AG08395 (cell line): ENCODE data around the gene TNRC18.

Experiments
- DNase-seq: peaks from one replicate; pipeline ENCODE4 v3.0.0; 2012; ENCODE audit warnings: mixed read lengths, low spot score

TNRC18 gene

DNA sequence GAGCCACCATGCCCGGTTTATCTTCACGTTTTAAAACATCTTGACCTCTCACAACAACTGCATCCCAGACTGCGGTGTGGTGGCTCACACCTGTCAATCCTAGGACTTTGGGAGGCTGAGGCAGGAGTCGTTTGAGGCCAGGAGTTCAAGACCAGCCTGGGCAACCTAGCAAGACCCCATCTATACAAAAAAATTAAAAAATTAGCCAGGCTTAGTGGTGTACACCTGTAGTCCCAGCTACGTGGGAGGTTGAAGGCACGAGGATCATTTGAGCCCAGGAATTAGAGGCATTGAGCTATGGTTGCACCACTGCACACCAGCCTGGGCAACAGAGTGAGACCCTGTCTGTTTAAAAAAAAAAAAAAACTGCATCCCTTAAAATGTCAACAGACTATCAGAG lies 20.2 kb downstream of the TNRC18 start:
- DNase-seq, result no peak

DNA sequence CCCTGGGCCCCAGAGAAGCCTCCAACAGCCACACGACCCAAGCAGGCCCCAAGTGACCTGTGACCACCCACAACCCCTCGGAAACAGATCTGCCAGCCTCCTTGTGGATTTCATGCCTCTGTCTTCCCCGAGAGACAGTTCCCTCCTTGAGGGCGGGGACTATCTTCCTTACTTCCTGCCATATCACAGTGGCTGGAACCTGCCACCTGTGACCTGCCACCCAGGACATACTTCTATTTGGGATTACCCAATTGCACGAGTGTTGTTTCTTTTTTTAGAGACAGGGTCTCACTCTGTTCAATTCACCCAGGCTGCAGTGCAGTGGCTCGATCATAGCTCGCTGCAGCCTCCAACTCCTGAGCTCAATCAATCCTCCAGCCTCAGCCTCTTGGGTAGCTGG lies 25.9 kb downstream of the TNRC18 start:
- DNase-seq, result no peak

DNA sequence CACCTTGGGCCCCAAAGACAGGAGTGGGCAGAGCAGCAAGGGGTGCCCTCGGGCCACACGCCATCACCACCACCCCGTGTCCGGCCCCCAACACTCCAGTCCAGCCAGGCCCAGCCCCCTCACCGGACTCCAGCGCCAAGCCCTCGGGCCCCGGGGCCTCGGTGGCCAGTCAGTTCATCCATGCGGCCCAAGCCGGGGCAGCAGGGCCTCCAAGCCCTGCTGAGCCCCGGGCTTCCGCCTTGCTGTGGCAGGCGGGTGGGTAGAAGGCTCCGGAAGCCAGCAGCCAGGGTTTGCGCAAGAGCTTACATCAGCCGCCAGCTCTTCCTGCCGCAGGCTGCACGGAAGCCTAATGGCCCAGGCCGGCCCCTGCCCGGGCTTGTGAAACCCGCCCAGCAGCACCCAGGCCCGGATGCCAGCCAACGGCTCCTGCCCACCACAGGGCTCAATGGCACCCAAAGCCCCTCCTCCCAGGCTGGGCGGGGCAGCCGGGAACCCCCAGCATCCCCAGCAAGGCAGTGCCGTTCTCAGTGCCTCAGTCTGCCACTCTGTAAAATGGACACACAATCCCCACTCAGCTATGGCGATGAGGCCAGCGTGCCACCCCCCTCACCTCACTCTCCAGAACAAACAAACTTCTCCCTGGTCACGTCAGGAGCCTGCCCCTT lies 26.5 kb downstream of the TNRC18 start:
- peak; percentile 98 for DNase-seq

DNA sequence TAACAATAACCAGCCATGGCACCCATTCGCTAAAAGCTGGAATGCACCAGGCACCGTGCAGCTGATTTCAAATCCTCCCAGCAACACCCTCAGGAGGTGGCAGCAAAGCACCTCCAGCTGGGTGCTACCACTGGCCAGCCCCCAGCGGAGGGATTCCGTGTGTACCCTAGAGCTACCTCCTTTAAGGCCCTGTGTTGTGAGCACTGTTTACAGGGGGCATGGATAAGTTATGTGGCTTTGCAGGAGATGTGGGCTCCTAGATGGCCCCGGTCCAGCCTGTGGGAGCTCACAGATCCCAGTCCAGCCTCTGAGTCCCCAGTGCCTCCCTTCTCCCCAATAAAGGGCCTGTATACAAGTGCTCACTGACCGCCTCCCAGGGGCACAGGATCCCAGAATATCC lies 27.1 kb downstream of the TNRC18 start:
- peak; percentile 41 for DNase-seq

DNA sequence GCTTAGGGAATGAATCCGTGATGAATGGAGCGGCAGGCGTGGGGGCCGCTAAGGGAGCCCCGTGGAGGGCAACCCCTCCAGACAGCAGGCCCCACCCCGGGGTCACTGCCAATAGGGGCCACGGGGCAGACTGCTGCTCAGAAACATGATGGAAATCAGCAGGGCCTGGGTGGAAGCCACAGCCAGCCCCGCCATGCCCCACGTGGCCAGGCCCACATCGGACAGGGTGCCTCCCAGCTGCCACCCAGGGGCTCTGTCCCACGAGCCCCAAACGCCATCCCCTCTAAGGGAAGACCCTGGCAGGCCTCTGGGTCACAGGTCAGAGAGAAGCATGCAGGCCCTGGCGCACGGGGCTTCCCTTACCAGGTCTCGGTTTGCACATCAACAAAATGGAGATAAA lies 28.4 kb downstream of the TNRC18 start:
- DNase-seq, result no peak

DNA sequence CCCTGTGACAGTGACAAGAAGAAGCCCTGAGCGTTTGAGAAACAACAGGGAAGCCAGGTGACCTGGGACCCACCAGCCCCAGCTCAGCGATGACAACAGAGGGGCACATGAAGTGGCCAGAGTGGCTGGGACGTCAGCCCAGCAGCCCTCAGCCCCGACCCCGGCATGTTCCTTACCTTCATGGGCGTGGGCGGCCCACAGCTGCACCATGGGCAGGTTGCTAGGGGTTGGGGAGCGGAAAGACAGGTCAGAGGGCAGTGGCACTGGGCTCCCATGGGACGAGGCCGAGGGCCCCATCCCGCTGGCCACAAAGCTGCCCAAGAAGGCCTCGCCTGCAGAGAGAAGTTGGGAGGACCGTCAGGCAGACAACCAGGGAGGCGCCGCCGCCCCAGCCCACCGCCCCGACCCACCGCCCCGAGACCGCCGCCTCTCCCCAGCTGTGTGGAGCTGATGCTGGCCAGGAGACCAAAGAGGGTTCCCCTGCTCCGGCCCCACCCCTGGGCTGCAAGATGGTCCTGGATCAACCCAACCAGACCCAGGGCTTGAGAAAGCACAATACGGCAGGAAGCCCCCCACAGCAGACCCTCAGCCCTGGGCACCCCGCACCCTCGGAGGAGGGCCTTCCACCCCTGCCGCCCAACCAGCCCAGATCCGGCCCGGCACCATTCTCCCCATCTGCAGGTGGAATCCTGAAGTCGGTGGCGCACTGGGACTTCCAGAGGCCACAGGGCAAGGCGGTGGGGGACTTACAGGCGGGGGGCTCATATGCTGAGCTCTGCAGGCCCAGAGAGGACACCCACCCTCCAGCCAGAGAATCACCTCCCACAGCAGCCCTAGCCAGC lies 29.1 kb downstream of the TNRC18 start:
- DNase-seq, result no peak

DNA sequence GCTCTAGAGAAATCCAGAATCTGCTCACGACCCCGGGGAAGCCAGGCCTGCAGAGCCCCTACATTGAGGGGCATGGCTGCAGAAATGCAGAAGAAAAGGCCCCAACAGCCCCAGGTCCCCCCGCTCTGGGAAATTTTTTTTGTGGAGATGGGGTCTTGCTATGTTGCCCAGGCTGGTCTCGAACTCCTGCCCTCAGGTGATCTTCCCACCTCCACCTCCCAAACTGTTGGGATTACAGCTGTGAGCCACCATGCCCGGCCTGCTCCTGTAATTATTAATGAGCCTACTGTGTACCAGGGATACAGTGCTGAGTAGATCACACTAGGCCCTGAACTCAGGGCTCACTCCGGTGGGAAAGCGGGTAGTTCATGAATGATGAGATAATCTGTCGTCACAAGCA lies 29.9 kb downstream of the TNRC18 start:
- no peak for DNase-seq

DNA sequence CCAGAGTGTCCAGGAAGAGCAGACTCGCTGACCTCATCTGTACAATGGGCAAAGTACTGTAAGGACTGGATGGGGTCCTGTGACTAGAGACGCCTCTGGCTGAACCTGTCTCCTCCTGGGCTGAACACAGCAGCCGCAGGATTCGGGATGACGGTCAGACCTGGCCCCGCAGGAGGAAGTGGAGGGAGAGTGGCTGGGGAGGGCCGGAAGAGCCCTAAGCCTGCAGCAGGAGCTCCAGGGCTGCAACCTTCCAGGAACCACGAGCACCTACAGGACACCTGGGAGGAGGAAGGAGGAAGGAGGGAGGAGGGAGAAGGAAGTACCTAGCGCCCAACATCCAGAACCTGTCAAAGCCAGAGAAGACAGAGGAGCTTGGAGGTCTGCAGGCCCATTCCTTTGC lies 30.3 kb downstream of the TNRC18 start:
- DNase-seq, result no peak

DNA sequence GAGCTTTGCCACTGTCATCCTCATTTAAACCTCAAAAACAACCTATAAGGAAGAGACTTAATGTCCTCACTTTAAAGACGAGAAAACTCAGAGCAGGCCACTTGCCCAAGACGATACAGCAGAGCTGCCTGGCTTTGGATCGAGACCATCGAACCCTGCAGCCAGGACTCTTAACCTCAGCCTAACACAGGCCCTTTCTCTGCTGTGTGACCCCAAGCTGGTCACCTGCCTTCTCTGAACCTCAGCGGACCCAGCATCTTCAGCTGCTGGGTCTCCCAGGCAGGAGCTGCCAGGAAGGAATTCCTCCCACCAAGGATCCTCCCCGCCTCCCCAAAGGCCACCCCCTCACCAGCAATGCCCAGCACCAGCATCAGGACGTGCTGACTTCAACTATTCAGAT lies 32.7 kb downstream of the TNRC18 start:
- DNase-seq, result no peak

DNA sequence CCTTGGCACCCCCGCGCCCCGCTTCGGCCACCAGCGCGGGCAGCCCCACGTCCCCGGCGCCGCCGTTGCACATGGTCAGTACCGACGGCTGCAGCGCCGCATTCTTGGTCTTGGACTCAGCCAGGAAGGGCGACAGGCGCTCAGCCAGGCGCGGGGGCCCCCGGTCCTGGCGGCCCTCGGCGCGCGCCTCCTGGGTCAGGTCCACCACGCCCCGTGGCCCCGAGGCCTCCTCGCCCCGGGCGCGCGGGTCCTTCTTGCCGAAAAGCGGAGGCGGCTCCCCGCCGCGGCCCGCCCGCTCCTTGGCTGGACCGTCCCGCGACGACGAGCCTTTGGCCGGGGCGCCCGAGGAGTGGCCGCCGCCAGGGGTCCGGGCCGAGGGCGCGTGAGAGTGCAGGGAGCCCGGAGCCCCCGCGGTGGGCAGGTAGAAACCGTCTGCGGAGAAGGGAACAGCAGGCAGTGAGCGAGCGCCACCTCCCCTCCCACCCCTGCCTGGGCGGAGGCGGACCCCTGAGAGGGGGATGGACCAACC lies 34.7 kb downstream of the TNRC18 start:
- no peak for DNase-seq

DNA sequence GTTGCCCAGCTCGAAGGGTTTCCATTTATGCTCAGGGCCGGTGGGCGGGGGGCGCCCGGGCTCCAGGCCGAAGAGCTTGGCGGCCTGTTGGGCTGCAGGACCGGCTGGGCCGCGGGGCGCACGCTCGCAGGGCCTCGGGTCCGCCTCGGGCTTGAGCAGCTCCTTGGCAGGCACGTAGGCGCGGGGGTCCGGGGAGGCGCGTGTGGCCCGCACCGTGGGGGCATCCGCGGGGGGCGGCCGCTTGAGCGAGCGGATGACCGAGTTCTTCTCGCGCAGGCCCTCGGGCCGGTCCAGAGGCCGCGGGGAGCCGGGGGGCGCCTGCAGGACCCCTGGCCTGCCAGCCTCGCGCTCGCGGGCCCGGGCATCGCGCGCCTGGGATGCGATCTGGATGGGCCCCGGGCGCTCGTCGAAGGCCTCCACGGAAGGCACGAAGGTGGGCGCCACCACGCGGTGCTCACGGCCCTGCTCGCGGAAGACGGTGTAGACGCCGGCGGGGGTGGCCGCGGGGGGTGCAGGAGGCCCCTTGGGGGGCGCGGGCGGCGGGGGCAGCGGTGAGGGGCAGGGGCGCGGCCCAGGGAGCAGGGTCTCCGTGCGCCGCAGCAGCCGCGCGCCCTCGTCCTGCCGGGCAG lies 35.2 kb downstream of the TNRC18 start:
- no peak for DNase-seq

DNA sequence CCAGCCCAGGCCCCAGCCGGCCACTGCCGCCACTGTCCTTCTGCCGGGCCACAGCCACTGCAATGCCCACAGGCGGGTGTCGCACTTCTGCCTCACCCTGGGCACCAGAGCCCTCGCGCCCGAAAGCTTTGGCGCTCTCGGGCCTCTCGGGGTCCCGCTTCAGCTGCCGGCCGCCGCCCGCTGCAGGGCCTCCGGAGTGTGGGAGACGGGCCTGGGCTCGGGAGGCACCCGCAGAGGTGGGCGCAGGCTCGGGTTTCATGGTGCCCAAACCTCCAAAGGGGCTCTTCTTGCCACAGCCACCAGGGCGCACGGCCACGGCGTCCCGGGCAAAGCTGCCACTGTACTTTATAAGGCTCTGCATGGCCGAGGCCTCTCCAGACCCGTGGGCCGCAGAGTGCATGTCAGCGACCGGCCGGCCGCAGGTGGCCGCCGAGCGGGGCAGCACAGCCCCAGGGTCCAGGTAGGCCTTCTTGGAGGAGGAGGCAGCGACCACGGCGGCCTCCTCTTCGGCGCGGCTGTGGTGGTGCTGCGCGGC lies 35.9 kb downstream of the TNRC18 start:
- DNase-seq, result no peak

DNA sequence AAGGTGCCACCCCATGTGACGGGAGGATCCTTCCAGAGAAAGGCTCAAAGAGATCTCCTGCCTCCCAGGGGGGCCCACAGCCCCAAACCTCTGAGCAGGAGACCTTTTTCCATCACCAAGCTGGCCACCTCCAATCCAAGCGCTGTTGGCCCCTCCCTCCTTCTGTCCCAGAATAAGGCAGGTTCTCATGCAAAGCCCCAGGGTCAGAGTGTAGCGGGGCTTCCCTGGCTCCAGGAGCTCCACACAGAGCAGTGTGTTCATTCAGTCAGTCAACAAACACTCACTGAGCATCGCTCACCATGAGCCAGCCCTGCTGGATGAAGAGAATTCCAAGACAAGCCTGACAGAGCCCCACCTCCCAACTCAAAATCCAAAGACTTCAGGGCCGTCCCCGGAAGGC lies 39.0 kb downstream of the TNRC18 start:
- no peak for DNase-seq

DNA sequence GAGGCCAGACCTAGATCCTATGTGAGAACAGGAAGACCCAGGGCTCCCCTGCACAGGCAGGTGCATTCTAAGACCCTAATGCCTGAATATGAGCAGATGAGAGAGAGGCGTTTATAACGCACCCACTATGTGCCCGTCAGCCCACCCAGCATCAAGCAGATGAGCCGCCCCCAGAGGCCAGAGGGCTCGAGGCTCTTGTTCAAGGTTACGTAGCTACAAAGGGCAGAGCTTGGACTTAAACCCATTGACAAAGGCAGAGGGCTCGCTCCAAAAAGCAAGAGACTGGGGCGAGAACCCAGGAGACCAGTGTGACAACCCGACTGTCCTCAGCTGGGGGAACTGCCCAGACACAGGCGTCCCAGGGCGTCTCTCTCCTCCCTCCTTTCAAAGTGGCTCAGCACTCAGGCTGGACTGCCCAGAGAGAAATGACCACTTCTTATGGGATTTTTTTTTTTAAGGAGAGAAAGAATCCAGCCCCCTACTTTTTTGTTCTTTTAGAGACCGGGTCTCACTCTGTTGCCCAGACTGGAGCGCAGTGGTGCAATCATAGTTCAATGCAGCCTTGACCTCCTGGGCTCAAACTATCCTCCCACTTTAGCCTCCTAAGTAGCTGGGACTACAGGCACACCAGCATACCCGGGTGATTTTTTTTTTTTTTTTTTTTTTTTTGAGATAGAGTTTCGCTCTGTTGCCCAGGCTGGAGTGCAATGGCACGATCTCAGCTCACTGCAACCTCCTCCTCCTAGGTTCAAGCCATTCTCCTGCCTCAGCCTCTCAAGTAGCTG lies 40.1 kb downstream of the TNRC18 start:
- DNase-seq, result no peak

DNA sequence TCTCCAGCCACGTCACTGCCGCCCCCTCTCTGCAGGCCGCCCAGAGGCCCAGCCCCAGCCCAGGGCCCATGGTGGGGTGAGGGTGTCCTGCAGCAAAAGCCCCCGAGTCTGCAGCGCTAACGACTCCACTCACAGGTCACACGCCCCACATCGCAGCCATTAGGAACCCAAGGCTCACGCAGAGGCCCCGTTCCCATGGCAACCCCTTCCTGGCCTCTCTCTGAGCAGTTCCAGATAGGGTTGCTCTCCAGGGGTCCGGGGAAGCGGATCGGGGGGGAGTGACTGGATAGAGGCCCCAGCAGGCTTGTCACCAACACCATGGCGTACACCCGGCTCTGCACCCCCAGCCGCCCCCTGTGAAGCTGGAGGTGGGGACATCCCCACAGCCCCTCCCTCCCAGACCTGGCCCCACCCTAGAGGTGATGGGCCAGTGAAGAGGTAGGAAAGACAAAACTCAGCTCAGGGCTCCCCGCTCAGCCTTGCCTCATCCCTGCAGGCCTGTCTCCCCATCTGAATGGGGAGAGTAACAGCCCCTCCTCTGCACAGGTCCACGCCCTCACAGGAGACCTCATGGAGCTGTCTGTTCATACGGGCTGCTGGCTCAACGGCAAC lies 41.2 kb downstream of the TNRC18 start:
- peak; percentile 38 for DNase-seq

DNA sequence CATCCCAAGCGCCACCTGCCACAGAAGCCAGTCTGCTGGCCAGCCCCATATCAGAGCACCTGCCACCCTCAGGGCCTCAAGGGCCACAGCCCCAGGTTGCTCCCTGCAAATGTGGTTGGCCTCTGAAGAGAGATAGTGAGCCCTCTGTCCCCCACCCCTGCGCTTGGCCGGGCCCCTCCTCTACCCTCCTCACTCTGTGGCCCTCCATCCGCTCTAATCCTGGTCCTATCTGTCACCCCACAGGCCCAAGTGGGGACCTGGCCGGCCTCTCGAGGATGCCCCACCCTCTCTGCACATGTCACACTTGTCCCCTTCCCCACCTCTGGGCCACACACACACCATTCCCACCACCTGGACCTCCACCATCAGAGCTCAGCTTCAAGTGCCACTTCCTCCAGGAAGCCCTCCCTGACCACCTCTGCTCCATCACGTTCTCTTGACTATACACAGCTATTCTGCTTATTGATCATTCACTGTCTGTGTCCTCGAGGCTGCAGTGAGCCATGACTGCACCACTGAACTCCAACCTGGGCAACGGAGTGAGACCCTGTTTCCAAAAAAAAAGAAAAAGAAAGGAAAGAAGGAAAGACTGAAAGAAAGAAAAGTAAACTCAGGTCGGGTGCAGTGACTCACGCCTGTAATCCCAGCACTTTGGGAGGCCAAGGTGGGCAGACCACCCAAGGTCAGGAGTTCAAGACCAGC lies 42.4 kb downstream of the TNRC18 start:
- DNase-seq, result no peak

DNA sequence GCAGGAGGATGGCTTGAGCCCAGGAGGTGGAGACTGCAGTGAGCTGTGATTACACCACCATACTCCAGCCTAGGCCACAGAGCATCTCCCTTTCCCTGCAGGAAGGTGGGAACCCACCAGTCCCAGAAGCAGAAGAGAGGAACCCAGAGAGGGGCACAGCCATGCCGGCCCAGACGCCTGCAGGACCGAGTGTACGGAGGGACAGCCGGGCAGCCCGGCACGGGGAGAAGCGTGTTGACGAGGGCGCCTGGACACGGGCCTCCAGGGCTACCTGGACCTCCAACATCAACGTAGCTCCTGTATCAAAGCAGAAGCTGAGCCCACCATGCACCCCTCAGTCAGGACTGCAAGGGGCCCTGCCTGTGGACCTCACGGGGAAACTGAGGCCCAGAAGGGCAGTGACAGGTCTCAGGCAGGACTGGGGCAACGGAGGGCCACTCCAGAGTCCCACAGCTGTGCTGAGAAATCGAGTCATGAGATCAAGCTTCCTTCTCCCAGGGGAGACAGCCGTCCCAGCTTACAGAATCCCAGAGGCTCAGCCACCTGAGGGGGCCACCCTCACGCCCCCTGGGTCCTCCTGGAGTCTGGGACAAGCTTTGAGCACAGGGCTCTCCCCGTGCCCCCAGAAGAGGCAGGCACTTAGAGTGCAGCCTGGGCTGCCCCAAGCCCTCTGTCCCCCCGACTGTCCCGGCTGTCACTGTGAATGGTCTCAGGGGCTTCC lies 43.1 kb downstream of the TNRC18 start:
- no peak for DNase-seq

DNA sequence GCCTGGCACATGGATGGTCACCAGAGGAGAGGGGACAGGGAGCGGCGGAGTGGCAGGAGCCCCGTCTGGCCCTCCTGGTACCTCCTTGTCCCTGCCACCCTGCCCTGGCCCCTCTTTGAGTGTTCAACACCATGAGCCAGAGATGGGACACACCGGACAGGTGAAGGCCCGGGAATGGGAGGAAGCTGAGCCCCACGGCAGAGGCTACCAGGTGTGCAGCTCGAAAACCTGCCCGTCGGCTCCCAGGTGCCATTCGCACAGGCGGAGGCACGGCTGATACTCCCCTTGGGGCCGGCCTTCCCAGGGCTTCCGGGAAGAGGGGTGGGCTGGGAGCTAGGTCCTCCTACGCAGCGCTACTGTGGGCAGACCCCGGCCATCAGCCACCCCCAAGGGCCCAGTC lies 44.1 kb downstream of the TNRC18 start:
- DNase-seq, result no peak

DNA sequence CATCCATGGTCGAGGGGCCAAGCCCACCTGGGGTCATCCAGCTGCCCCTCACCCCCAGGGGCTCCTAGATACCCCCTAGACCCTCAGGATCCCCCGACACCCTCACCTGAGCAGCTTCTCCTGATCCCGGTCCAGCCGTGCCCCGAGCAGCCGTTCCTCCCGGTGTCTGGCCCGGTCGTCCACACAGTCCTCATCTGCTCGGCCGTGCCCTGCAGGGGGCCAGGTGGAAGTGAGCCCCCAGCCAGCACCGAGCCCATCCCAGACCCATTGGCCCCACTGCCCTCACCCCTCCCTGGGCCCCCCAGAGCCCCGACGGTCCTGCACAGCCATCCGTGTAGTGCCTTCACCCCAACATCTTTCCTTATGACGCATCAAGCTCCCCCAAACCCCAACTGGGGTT lies 45.8 kb downstream of the TNRC18 start:
- DNase-seq, result no peak

DNA sequence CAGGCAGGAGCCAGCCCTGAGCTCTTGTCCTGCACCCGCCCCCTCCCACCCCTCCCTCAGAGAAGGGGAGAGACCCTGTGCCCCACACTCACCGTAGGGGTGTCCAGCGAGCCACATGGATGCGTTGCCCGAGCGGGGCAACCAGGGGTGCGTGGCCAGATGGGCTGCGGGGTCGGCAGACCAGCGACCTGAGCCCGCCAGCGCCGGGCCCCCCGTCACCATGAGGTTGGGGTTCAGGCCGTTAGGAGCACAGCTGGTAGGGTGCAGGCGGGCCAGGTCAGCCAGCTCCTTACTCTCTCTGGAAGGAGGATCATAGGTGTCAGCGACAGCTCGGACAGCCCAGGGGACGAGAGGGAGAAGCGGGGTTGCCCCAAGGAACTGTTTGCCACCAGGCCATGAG lies 46.4 kb downstream of the TNRC18 start:
- DNase-seq, result no peak
